ENCODE results near the gene PGAP1.

PGAP1 gene

GRCh38 chr2:196823750-196824522 lies 102.6 kb downstream of the PGAP1 start:
- H3K4me3 ChIP-seq (ENCODE audit: low read depth in 1 of 5, low read length in 5 of 5), result no peak overlapping the region
- H3K36me3 ChIP-seq (ENCODE audit: control insufficient read depth in 5 of 5, insufficient read depth in 5 of 5, low read length in 5 of 5), result no peaks in the 10 kb centered on the region
- H3K9me3 ChIP-seq (ENCODE audit: control insufficient read depth in 5 of 5, low read length in 5 of 5), result peaks cover 0 to 7% (median 0%) of the 10 kb centered on the region in 5 donors
- no peak overlapping the region for H3K27ac ChIP-seq (ENCODE audit: low read depth, low read length)
- no peaks in the 10 kb centered on the region for H3K4me1 ChIP-seq (ENCODE audit: control insufficient read depth in 5 of 5, insufficient read depth in 5 of 5, low read length in 5 of 5)
- no peak overlapping the region for H3K9ac ChIP-seq (ENCODE audit: low read length in 5 of 5)
- no peaks in the 10 kb centered on the region for H3K27me3 ChIP-seq (ENCODE audit: control insufficient read depth in 5 of 5, insufficient read depth in 4 of 5, low read length in 5 of 5)

GRCh38 chr2:196821195-196821594 lies 105.3 kb downstream of the PGAP1 start:
- Histone ChIP-seq H3K4me3 (ENCODE audit: low read depth in 1 of 5, low read length in 5 of 5) (no peak overlapping the region), H3K27ac (ENCODE audit: low read depth, low read length) (no peak overlapping the region), H3K4me1 (ENCODE audit: control insufficient read depth in 5 of 5, insufficient read depth in 5 of 5, low read length in 5 of 5) (no peaks in the 10 kb centered on the region), H3K27me3 (ENCODE audit: control insufficient read depth in 5 of 5, insufficient read depth in 4 of 5, low read length in 5 of 5) (no peaks in the 10 kb centered on the region), H3K36me3 (ENCODE audit: control insufficient read depth in 5 of 5, insufficient read depth in 5 of 5, low read length in 5 of 5) (no peaks in the 10 kb centered on the region), H3K9me3 (ENCODE audit: control insufficient read depth in 5 of 5, low read length in 5 of 5) (peaks cover 0 to 10% (median 6%) of the 10 kb centered on the region in 5 donors), H3K9ac (ENCODE audit: low read length in 5 of 5) (no peak overlapping the region)

GRCh38 chr2:196809260-196809659 lies 117.2 kb downstream of the PGAP1 start, which contains the start of gene C2orf66:
TSS of gene C2orf66 (minus strand) at chr2:196809355. CDS start at chr2:196809336, 19 bp downstream.
- H3K27ac ChIP-seq (ENCODE audit: low read depth, low read length), result no peak within 1 kb of the TSS
- no peaks in the 10 kb centered on the region for H3K27me3 ChIP-seq (ENCODE audit: control insufficient read depth in 5 of 5, insufficient read depth in 4 of 5, low read length in 5 of 5)
- H3K9ac ChIP-seq (ENCODE audit: low read length in 5 of 5), result no peak within 1 kb of the TSS
- H3K4me3 ChIP-seq (ENCODE audit: low read depth in 1 of 5, low read length in 5 of 5), result no peak within 1 kb of the TSS
- no peaks in the 10 kb centered on the region for H3K9me3 ChIP-seq (ENCODE audit: control insufficient read depth in 5 of 5, low read length in 5 of 5)
- no peaks in the 10 kb centered on the region for H3K36me3 ChIP-seq (ENCODE audit: control insufficient read depth in 5 of 5, insufficient read depth in 5 of 5, low read length in 5 of 5)
- H3K4me1 ChIP-seq (ENCODE audit: control insufficient read depth in 5 of 5, insufficient read depth in 5 of 5, low read length in 5 of 5), result no peaks in the 10 kb centered on the region

DNA sequence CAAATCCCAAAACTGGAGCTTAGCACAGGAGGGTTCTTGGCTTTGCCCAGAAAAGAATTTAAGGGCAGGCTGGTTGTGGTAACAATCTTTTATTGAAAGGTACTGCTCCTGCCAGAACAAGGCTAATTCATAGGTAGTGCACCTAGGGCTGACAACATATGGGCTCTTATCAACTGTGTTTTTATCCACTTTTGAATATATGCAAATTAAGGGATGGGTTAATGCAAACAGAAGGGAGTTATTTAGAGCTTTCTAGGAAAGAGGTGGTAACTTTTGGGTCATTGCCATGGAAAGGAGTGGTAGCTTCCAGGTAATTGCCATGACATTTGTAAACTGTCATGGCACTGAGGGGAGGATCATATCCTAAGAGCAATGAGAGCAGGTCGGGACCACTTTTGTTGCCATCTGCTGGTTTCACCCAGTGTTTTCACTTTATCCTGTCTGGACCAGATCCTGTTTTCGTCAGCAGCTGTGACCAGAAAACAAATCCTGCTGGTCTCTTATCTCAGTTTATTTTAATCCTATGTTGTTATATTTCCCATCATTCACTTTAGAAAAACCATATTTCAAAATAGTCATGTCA lies 118.3 kb downstream of the PGAP1 start:
- Histone ChIP-seq H3K9ac (ENCODE audit: low read length in 5 of 5) (no peak overlapping the region), H3K4me1 (ENCODE audit: control insufficient read depth in 5 of 5, insufficient read depth in 5 of 5, low read length in 5 of 5) (no peaks in the 10 kb centered on the region), H3K36me3 (ENCODE audit: control insufficient read depth in 5 of 5, insufficient read depth in 5 of 5, low read length in 5 of 5) (no peaks in the 10 kb centered on the region), H3K27me3 (ENCODE audit: control insufficient read depth in 5 of 5, insufficient read depth in 4 of 5, low read length in 5 of 5) (no peaks in the 10 kb centered on the region), H3K27ac (ENCODE audit: low read depth, low read length) (no peak overlapping the region), H3K4me3 (ENCODE audit: low read depth in 1 of 5, low read length in 5 of 5) (no peak overlapping the region), H3K9me3 (ENCODE audit: control insufficient read depth in 5 of 5, low read length in 5 of 5) (no peaks in the 10 kb centered on the region)

DNA sequence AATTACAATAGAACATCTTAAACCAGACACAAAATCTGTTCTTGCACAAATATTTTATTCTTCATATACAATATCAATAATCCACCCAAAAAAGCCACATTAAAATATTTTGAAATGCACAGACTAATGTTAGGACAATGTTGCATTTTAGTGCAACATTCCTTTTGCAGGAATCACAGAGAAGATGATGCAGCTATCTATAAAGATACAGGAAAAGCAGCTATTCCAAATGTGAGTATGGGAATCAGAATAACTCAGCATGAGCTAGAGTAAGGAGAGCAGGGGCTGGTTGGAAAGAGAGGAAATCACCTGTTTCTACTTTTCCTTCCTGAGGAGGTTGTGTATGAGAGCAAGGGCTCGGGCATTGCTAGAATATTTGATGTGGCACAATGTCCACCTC lies 122.1 kb downstream of the PGAP1 start:
- Histone ChIP-seq H3K36me3 (ENCODE audit: control insufficient read depth in 5 of 5, insufficient read depth in 5 of 5, low read length in 5 of 5) (no peaks in the 10 kb centered on the region), H3K9ac (ENCODE audit: low read length in 5 of 5) (no peak overlapping the region), H3K4me1 (ENCODE audit: control insufficient read depth in 5 of 5, insufficient read depth in 5 of 5, low read length in 5 of 5) (peaks cover 3 to 21% (median 12%) of the 10 kb centered on the region in 5 donors), H3K4me3 (ENCODE audit: low read depth in 1 of 5, low read length in 5 of 5) (no peak overlapping the region), H3K27ac (ENCODE audit: low read depth, low read length) (no peak overlapping the region), H3K27me3 (ENCODE audit: control insufficient read depth in 5 of 5, insufficient read depth in 4 of 5, low read length in 5 of 5) (no peaks in the 10 kb centered on the region), H3K9me3 (ENCODE audit: control insufficient read depth in 5 of 5, low read length in 5 of 5) (no peaks in the 10 kb centered on the region)

DNA sequence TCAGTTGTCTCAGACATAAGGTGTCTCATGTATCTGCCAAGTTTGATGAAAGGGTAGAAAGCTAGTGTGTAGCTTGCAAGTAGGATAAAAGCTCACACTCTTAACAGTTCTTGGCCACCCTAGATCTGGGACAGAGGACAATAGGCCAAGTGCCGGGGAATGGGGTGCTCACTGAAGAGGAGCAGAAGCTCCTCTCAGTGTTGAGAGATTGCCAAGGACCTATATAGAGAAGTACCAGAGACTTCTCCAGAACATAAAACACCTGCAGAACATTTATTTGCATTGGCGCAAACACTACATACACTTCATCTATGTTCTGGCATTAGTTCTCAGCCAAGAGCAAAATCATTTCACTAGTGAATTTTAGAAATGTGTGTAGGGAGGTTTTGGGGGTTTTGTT lies 124.1 kb downstream of the PGAP1 start:
- no peaks in the 10 kb centered on the region for H3K9me3 ChIP-seq (ENCODE audit: control insufficient read depth in 5 of 5, low read length in 5 of 5)
- H3K36me3 ChIP-seq (ENCODE audit: control insufficient read depth in 5 of 5, insufficient read depth in 5 of 5, low read length in 5 of 5), result peaks cover 0 to 3% (median 0%) of the 10 kb centered on the region in 5 donors
- peak overlapping the region; percentile 82 for H3K27ac ChIP-seq (ENCODE audit: low read depth, low read length)
- no peak overlapping the region for H3K9ac ChIP-seq (ENCODE audit: low read length in 5 of 5)
- H3K4me3 ChIP-seq (ENCODE audit: low read depth in 1 of 5, low read length in 5 of 5), result no peak overlapping the region
- H3K27me3 ChIP-seq (ENCODE audit: control insufficient read depth in 5 of 5, insufficient read depth in 4 of 5, low read length in 5 of 5), result no peaks in the 10 kb centered on the region
- H3K4me1 ChIP-seq (ENCODE audit: control insufficient read depth in 5 of 5, insufficient read depth in 5 of 5, low read length in 5 of 5), result peaks cover 3 to 36% (median 23%) of the 10 kb centered on the region in 5 donors

DNA sequence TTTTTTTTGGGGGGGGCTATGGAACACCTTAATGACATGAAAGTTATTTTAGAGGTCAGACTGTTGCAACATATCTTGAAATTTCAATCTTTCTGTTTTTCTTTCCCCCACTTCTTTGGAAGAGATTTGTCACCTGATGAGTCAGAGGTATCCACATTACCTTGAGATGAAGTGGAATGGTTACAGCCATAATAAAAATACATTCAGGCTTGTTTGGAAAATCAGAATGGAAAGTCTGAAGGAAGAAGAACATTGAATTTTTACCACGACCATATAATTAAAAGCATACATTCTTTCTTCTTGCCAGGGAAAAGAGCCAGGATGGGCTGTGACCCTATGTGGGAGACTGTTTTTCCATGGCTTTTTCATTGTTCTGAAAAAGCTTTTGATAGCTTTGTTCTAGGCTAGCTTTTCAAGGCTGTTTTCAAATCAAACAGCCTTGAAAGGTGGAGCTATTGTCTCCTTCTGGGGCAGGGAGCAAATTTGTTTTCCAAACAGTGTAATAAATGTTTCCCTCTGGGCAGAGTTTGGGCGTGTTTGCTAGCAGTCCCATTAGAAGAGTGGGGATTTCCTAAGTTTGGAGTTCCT lies 124.7 kb downstream of the PGAP1 start:
- peaks cover 5 to 9% (median 6%) of the 10 kb centered on the region in 5 donors for H3K36me3 ChIP-seq (ENCODE audit: control insufficient read depth in 5 of 5, insufficient read depth in 5 of 5, low read length in 5 of 5)
- no peaks in the 10 kb centered on the region for H3K27me3 ChIP-seq (ENCODE audit: control insufficient read depth in 5 of 5, insufficient read depth in 4 of 5, low read length in 5 of 5)
- no peak overlapping the region for H3K9ac ChIP-seq (ENCODE audit: low read length in 5 of 5)
- H3K27ac ChIP-seq (ENCODE audit: low read depth, low read length), result peak overlapping the region; percentile 82
- no peaks in the 10 kb centered on the region for H3K9me3 ChIP-seq (ENCODE audit: control insufficient read depth in 5 of 5, low read length in 5 of 5)
- peaks cover 3 to 36% (median 23%) of the 10 kb centered on the region in 5 donors for H3K4me1 ChIP-seq (ENCODE audit: control insufficient read depth in 5 of 5, insufficient read depth in 5 of 5, low read length in 5 of 5)
- no peak overlapping the region for H3K4me3 ChIP-seq (ENCODE audit: low read depth in 1 of 5, low read length in 5 of 5)

GRCh38 chr2:196798980-196799379 lies 127.5 kb downstream of the PGAP1 start:
- Histone ChIP-seq H3K27me3 (ENCODE audit: control insufficient read depth in 5 of 5, insufficient read depth in 4 of 5, low read length in 5 of 5) (no peaks in the 10 kb centered on the region), H3K27ac (ENCODE audit: low read depth, low read length) (peak overlapping the region; percentile 90), H3K4me3 (ENCODE audit: low read depth in 1 of 5, low read length in 5 of 5) (peak overlapping the region; percentile 79 to 98 (median 94)), H3K9me3 (ENCODE audit: control insufficient read depth in 5 of 5, low read length in 5 of 5) (no peaks in the 10 kb centered on the region), H3K4me1 (ENCODE audit: control insufficient read depth in 5 of 5, insufficient read depth in 5 of 5, low read length in 5 of 5) (peaks cover 3 to 36% (median 23%) of the 10 kb centered on the region in 5 donors), H3K36me3 (ENCODE audit: control insufficient read depth in 5 of 5, insufficient read depth in 5 of 5, low read length in 5 of 5) (peaks cover 16 to 29% (median 17%) of the 10 kb centered on the region in 5 donors), H3K9ac (ENCODE audit: low read length in 5 of 5) (peak overlapping the region; percentile 91 to 97 (median 94))

DNA sequence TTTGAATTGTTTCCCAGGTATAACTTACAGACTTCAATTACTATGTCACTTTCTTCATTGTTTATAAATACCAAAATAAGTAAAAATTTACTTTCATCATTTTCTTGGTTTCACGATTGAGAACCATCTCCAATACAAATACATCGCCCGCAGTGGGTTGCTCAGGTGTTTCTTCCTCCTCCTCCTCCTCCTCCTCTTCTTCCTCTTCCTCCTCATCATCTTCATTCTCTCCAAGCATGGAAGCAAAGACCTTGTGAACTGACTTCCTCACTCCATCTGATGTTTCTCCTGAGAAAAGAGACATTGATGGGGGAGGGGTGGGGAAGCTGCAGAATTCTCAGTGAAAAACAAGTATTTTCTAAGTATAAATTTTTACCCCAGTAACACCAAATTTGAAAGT lies 133.6 kb downstream of the PGAP1 start:
- Histone ChIP-seq H3K36me3 (ENCODE audit: control insufficient read depth in 5 of 5, insufficient read depth in 5 of 5, low read length in 5 of 5) (peaks cover 59 to 85% (median 65%) of the 10 kb centered on the region in 5 donors), H3K9me3 (ENCODE audit: control insufficient read depth in 5 of 5, low read length in 5 of 5) (no peaks in the 10 kb centered on the region), H3K27ac (ENCODE audit: low read depth, low read length) (no peak overlapping the region), H3K4me1 (ENCODE audit: control insufficient read depth in 5 of 5, insufficient read depth in 5 of 5, low read length in 5 of 5) (peaks cover 0 to 4% (median 0%) of the 10 kb centered on the region in 5 donors), H3K27me3 (ENCODE audit: control insufficient read depth in 5 of 5, insufficient read depth in 4 of 5, low read length in 5 of 5) (no peaks in the 10 kb centered on the region), H3K4me3 (ENCODE audit: low read depth in 1 of 5, low read length in 5 of 5) (no peak overlapping the region), H3K9ac (ENCODE audit: low read length in 5 of 5) (no peak overlapping the region)
